NK-92 treated with Interleukin-12 subunit alpha and Interleukin-12 subunit beta, amount 100 ng/mL, for 24 hours (cell line): Measurements from ENCODE around the gene WASF2.
"Not testable (repeated sequence)": the region's sequence is repeated elsewhere in the genome, so short reads cannot be mapped to it uniquely, and the experiment has no call there.

ENCODE experiments used
- DNase-seq: peaks from one replicate; lab custom pipeline; 2025; lab: John Stamatoyannopoulos, UW

Gene WASF2

DNA sequence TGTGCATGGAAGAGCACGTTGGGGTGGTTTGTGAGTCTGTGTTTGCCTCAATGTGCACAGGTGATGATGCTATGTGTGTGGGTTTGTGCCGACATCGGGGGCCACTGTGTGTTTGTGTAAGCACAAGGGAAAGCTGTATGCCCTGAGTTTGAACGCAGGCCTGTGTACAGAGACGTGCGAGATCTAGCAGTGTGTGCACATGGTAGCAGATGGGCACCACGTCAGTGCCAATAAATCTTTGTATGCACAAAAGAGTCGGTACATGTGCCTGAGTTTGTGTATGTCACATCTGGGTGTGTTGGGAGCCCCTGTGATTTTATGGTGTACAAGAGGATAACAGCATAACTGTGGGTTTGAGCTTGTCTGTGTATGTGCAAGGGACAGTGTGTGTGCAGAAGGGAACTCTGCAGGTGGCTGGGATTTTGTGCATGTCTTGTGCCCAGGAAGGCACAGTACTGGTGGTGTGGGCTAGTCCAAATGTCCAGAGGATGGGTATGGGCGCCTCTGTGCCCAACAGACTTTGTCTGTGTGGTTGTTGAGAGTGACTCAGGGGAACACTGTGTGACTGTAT is 32.0 kb upstream of the WASF2 start:
- DNase-seq = no peak

DNA sequence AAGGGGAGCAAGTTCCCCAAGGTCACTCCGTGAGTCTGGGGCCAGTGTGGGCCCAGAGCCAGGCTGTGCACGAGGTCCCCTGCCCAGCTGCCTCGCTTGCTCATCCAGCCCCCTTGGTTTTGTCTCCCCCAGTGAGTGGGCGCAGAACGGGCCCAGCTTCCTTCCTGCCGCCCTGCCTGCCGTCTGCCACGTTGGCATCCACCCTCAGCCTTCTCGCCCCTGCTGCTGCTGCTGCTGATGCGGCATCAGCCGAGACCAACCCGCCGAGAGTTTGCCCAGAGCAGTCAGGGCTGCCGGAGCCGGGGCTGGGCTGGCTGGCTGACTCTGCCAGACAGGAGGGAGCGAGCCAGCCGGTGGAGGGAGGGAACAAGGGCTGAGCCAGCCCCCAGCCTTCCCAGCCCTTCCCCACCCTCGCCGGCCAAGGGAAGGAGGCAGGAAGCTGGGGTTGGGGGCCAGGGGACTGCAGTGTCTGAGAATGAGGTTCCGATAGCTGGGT is 31.4 kb upstream of the WASF2 start:
- DNase-seq = no peak

DNA sequence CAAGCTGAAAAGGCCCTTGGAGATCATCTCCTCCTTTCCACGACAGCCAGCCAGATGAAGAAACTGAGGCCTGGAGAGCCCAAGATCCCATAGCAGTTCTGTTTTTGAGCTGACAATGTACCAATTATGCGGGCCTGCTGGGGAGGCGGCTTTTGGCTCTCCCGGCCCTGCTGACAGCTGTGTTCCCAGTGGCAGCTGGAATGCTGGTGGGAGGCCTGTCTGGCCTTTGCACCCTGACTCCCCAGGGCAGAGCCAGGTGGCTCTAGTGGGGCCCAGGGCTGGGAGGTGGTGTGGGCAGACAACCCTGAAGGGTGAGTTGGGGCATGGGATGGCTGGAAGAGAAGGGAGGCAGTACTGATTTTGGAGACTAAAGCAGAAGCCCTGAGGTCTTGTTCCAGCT is 30.7 kb upstream of the WASF2 start:
- DNase-seq = no peak

DNA sequence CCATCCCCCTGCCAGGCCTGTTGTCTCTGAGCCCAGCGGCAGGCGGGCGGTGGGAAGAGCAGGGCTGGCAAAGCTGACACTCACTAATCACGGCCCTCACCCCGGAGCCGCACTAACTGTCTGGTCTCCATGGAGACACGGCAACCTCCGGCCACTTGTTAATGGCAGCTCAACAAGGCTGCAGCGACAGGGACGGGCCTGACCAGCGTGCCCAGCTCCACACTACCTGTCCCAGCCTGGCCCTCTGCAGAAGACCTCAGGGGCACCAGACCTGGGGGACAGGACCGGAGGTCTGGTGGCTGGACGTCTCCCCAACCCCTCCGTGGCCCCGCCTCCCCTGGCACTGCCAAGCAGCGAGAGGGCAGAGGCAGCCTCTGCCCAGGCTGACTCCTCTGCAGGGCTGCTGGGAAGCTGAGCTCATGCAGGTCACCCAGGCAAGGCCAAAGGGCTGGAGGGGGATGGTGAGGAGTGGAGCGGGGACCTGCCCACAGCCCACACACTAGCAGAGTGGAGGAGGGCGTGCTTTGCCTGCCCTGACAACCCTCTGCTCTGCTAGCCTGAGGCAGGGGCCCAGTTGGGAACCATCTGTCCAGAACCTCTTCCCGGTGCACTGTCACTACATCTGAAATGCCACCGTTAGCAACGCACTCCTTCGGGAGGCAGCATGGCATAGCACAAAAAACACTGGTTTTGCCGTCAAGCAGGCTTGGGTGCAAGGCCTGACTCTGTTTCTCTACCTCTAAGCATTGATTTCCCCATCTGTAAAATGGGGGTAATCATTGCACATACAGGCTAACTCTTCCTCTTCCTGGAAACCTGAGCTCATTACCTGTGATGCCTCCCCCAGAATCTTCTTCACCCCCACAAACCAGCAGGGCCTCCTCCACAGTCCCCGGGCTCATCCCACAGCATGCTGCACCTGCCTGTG is 29.6 kb upstream of the WASF2 start:
- no peak for DNase-seq

DNA sequence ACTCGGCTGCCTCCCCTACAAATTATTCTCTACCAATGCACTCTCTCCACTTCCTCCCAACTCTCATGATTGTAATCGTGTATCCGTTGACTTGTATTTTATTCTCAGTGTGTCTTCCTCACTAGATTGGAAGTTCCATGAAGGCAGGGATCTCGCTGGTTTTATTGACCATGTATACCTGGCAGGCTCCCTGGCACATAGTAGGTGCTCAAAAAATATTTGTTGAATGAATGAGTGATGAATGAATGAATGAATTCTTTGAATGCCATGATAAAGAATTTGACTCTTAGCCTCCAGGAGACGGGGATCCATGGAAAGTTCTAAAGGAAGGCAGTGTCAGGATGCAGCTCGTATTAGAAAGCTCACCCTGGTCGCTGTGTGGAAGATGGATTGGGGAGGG is 28.8 kb upstream of the WASF2 start:
- no peak for DNase-seq

DNA sequence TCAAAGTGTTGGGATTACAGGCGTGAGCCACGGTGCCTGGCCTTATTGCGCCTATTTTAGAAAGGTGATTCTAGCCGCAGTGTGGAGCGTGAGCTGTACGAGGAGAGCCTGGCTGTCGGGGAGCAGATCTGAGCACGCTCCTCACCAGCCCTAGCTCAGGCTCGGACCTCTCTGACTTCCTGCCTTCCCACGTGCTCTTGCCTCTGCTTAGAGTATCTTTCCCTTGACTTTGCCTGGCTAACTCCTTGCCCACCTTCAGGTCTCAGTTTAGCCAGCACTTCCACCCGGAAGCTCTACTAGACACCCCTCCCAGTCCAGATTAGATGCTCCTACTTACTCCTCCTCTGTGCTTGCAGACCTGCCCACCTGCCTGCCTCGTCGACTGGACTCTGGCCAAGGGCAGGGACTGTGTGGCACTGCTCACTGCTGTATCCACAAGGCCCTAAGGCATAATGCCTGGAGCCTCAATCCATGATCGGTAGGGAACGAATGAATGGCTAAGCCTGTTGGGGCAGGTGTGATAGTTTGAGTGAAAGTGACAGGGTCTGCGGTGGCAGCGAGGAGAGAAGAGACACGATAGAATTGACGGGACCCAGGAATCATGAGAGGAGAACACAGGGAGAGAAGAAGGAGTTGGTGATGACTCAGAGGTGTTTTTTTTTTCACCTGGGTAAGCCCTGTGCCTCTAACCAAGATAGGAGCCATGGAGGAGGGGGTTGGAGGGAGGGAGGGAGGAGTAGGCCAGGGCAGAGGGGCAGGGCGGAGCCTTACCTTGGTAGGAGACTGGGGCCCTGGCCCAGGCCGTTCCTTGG is 28.1 kb upstream of the WASF2 start:
- DNase-seq = no peak

DNA sequence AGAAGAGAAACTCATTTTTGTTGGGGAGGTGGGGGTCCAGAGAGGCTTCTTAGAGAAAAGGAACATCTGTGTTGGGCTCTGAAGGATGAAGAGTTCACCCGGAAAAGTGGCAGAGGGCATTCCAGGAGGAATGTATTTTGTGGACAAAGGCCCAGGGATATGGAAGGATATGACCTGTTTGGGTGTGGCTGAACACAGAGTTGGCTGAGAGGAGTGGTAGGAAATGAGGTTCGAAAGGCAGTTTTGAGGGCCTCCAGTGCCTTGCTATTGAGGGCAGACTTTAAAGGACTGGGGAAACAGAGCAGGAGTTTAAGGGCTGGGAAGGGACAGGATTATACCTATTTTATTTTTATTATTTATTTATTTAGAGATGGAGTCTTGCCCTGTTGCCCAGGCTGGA is 27.3 kb upstream of the WASF2 start:
- no peak for DNase-seq

DNA sequence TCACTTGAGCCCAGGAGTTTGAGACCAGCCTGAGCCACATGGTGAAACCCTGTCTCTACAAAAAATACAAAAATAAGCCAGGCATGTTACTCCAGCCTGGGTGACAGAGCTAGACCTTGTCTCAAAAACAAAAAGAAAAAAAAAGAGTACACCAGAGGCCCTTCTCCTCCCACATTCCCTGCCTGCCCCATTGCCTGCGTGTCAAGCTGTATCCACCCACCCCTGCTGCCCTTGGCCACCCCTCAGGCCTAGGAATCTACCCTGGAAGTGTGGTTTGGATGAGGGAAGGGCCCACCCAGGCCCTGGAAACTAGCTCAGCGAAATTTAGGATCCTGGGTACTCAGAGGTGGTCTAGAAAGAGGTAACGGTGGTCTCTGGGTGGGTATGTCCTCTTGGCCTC is 25.7 kb upstream of the WASF2 start:
- DNase-seq = no peak

DNA sequence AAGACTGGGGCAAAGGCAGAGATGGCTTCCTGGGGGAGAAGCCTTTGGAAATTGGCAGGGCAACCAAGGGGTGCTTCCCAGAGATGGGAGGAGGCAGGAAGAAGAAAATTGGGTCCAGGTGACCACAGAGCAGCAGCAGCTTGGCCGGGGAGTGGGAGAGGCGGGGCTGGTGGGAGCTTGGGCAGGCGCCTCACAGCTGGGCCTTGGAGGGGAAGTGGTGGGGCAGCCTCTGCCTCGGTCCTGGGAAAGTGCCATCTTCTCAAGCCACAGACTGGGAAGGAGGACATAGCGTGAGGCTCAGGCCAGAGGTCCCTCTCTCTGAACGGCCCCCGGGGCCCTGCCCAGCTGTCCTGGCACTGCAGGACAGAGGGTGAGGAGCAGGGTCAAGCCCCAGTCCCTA is 24.0 kb upstream of the WASF2 start:
- no peak for DNase-seq

DNA sequence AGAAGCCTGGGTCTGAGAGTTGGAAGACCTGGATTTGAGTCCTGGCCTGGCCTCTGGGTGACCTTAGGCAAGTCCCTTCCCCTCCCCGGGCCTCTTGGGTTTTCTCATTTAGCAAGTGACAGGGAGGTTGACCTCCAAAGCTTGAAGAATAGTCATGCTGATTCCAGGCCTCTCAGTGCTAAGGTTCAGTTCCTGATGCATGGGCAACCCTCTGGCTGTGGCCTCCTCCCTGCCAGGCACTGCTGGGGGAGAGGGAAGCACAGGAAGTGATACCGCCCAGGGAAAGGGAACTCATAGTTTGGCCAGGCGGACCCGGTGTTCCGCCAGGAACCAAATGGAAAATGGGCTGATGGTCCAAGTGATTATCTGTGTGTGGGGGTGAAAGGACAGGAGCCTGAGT is 23.6 kb upstream of the WASF2 start:
- DNase-seq = no peak

DNA sequence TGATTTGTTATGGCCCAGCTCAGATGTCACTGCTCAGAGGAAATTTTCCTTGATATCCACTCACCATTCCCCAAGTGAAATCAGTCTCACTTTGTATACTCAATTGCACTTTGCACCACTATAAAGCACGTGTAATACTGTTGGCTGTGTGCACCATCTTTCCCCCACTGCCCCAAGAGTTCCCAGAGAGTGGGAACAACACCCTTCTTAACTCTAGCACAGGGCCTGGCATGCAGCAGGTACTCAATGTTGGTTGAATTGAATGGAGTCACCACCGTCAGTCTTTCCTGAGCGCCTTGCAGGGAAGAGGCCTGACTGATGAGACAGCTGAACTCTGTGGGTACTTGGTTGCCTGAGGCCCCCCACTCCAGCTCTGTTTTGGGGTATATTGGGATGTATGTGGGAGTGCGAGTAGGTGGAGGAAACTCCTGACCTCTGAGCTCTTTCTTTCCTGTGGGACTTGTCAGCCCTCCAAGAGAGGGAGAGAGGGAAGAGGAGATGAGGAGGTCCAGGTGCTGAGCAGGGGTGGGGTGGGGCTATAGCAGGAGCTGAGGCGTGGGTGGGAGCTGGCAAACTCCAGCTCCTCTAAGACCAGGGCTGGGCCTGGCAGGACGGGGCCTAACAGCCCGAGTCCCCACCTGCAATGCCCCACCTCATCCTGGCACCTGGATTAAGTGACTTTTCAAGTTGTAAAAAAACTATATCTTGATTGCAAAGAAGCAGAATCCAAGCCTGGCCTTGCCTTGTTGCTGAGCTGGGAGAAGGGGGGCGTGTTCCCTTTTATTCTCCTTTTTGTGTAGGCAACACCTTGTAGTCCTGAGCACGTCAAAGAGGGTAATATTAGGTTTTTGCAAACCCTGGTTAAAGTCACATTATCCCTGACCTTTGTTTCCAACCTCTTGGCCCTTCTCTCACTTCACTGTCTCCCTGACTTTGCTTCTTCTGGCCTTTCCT is 19.4 kb upstream of the WASF2 start:
- no peak for DNase-seq

DNA sequence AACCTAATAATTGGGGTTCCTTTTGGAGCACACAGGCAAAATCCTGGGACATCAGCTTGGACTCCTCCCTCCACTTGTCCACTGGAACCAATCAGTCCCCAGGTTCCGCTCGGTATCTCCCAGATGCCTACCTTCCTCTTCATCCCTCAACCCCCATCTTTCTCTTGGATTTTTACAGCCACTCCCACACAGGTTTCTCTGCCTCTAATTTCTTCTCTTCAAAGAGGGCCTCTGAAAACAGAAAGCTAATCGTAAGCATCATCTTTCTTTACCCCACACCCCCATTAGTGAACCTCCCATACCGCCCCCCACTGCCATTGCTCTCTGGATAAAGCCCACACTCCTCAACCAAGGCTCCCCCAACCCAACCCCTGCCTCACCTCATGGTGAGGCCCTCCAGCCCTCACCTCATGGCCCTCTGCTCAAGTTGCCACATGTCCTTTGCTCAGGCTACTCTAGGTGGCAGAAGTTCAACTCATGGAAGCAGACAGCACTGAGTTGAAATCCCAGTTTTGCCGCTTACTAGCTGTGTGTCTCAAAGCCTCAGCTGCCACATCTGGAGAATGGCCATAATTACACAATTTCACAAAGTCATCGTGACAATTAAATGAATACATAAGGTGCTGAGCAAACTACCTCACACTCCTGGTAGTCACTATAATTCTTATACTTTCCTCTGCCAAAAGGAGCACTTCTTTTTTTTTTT is 18.1 kb upstream of the WASF2 start:
- no peak for DNase-seq

DNA sequence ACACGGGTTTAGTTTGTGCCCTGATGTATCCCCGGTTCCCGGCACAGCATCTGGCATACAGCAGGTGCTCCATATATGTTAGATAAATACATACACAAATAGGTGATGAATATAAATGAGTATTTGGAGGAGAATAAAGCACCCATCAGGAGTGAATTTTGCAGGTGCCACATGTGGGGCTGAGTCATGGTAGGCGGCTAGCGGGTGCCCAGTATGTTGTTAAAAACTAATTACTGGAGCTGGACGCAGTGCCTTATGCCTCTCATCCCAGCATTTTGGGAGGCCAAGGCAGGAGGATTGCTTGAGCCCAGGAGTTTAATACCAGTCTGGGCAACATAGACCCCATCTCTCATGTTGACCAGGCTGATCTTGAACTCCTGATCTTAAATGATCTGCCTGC is 16.7 kb upstream of the WASF2 start:
- no peak for DNase-seq

DNA sequence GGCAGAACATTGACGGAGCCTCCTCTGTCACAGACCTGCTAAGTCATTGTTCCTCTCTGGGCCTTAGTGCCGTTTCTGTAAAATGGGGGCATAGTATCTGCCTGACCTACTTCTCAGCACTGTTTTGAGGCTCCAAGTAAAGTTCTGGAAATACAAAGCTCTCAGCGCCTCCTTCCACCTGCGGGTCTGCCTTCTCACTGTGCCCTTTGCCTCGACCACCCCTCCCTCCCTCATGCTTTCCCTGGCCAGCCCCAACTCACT is 15.4 kb upstream of the WASF2 start:
- no peak for DNase-seq

DNA sequence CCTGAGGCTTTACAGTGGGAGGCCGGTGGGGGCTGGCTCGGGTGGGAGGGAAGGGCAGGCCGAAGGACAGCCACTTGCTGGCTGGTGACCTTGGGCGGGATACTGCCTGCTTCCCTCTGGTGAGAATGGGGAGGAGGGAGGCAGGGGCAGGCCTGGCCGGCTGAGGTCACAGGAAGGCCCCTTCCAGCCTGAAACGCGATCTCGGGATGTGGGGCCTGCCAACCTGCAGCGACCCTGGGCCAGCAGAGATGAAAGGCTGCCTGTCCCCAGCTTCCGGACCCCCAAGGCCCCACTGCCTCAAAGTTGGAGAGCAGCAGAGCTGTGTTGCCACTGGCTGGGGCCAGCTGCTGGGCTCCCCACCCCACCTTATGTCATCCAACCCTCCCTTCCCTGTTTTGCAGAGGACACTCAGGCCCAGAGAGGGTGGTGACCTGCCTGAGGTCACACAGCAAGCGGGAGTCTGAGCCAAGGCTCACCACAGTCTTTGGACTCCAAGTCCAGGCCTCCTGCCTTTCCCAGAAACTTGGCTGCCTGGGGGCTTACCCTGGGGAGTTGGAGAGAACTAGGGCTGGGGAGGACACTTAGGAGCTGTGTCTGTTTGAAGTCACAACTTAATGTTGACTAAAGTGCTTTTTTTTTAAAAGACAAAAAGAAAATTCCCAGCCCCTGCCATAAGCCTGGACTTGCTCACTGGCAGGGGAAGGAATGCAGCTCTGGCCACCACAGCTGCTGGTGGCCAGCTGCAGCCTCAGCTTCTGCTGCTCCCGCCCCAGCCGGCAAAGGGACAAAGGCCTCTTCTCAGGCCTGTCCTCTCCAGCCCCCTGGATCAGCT is 14.8 kb upstream of the WASF2 start:
- no peak for DNase-seq

DNA sequence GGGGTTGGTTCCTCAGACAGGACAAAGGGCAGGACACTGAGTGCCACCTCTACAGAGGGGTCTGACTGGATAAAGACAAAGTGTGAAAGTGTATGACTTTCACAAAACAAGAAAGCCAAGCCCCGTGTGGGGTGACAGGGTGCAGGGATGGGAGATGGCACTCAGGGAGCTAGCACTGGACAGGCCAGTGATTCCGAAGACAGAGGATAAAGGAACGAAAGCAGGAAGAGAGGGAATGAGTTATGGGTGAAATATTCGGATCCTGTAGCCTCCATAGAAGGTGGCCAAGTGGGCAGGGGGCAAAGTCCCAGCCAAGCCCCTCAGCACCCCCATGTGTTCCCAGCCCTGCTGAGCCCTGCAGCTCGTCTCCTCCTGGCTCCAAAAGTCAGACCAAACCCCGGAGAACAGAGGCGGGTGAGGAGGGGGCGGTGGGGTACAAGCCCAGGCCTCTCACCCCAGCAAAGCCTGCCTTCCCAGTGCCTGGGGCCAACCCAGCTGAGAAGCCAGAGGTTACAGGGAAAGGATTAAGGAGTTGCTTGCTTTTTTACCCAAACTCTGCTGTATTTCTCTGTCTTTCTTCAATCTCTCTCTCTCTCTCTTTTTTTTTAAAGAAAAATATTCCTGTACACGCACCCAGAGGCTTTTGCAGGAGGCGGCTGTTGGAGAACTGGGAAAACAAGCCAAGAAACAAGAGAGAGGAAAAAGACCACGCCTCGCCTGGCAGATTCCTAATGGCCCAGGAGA is 14.0 kb upstream of the WASF2 start:
- DNase-seq = no peak

DNA sequence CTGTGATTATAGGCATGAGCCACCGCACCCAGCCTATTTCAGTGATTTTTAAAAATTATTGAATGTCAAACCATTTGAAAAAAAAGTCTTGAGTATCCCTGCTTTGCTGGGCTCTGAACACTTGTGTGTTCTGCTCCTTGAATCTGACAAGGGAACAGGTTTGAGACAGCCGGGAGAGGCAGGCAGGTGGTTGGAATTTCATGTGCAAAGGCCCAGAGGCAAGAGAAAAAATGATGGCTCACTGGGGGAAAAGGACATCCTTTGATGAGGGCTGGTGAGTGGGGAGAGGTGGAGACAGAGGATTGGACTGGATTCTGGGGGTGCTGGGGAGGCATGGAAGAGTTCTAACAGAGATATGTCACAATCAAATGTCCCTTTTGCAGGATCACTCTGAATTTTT is 13.1 kb upstream of the WASF2 start:
- DNase-seq = no peak

DNA sequence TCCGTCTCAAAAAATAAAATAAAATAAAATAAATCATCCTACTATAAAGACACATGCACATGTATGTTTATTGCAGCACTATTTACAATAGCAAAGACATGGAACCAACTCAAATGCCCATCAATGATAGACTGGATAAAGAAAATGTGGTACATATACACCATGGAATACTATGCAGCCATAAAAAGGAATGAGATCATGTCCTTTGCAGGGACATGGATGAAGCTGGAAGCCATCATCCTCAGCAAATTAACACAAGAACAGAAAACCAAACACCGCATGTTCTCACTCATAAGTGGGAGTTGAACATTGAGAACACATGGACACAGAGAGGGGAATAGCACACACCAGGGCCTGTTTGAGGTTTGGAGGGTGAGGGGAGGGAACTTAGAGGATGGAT is 11.2 kb upstream of the WASF2 start:
- DNase-seq = not testable (repeated sequence)

DNA sequence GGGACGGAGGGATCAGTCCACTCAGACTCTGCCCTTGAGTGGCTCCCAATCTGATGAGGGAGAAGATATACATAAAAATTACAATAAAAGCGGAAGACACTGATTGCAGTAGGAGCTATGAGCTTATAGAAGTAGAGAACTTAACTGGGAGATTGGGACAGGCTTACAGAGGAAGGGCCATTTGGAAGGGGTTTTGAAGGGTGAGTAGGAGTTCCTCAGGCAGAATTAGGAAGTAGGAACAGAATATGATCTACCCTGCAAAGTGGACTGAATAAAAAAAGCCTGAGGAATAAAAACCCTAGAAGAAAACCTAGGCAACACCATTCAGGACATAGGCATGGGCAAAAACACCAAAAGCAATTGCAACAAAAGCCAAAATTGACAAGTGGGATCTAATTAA is 9.2 kb upstream of the WASF2 start:
- no peak for DNase-seq
